ENCODE results near the gene NR0B1. TPM values are rescaled to one million over a fixed set of nuclear protein-coding genes. Genes with fewer than 3 reads are reported as not detected.

The NR0B1 gene
- total and polyA plus RNA-seq, 2 donors (not counting 1 experiment from before 2014, with no cell fraction given) = not detected

DNA sequence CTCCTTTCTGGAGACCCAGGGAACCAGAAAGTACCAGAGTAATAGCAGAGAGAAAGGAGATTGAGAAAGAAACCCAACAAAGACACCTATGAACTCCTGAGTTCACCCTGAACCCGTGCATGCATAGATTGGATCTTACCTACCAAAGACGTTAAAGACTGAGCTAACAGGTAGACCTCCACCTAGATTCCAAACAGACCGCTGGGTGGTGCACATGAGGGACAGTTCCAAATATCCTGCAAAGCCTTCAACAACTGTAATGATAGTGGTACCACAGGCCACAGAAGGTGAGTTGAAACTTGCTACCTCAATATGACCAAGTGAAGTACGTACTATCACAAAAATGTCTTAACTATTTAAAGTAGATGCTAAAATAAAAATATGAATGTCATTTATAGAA, 34.0 kb upstream of the NR0B1 start:
- Histone ChIP-seq H3K9me3 (ENCODE audit: control extremely low read depth in 1 of 3, control insufficient read depth in 2 of 3, insufficient read depth in 1 of 3, low read length in 2 of 3) (no peaks in the 10 kb centered on the region), H2AFZ (ENCODE audit: insufficient read depth, low read depth, low read length, poor library complexity, severe bottlenecking) (no peak overlapping the region), H3K4me1 (ENCODE audit: control insufficient read depth in 2 of 2, insufficient read depth in 2 of 2, low read length in 2 of 2) (no peaks in the 10 kb centered on the region), H3K36me3 (replicated peaks in 1 of 2; ENCODE audit: control extremely low read depth in 1 of 2, control insufficient read depth in 1 of 2, extremely low read depth in 1 of 2, insufficient read depth in 2 of 2, low read length in 1 of 2) (no peaks in the 10 kb centered on the region), H3K4me2 (replicated peaks; ENCODE audit: low read depth, low read length, poor library complexity, severe bottlenecking) (no peak overlapping the region), H4K20me1 (ENCODE audit: control insufficient read depth, insufficient read depth, low read length, poor library complexity, severe bottlenecking) (no peaks in the 10 kb centered on the region), H3K9ac (ENCODE audit: low read length) (no peak overlapping the region), H3K27ac (ENCODE audit: low read length in 2 of 2) (no peak overlapping the region), H3K79me2 (ENCODE audit: control insufficient read depth, insufficient read depth, low read length) (no peaks in the 10 kb centered on the region), H3K27me3 (replicated peaks in 1 of 4; ENCODE audit: control extremely low read depth in 1 of 4, control insufficient read depth in 3 of 4, insufficient read depth in 4 of 4, low read length in 3 of 4) (no peaks in the 10 kb centered on the region), H3K4me3 (ENCODE audit: control extremely low read depth in 1 of 5, extremely low read depth in 1 of 5, insufficient read depth in 1 of 5, low read depth in 2 of 5, low read length in 4 of 5) (no peak overlapping the region)
- no peak for DNase-seq
- WGBS (ENCODE audit: insufficient coverage) = no CpG with 5 or more reads among the region's 4 CpGs
- intact Hi-C loops (cut with micrococcal nuclease) = no loop called here
- ATAC-seq (ENCODE audit: low read depth) = no peak
- no peaks in the 10 kb centered on the region for H3K4me1 Mint-ChIP-seq
- ChIA-PET CTCF (no interaction called here), POLR2A (no interaction called here)
- H3K9me3 Mint-ChIP-seq (ENCODE audit: insufficient read depth) = no peaks in the 10 kb centered on the region
- no peak overlapping the region for H3K4me3 Mint-ChIP-seq
- no peak overlapping the region for H3K27ac Mint-ChIP-seq
- H3K27me3 Mint-ChIP-seq = peaks cover 3% of the 10 kb centered on the region
- TF ChIP-seq EZH2 (IDR thresholded peaks at IDR 0.05; ENCODE audit: borderline replicate concordance, insufficient read depth, low read depth, low read length, poor library complexity, severe bottlenecking) = no peak
- TF ChIP-seq, protein P1, sequence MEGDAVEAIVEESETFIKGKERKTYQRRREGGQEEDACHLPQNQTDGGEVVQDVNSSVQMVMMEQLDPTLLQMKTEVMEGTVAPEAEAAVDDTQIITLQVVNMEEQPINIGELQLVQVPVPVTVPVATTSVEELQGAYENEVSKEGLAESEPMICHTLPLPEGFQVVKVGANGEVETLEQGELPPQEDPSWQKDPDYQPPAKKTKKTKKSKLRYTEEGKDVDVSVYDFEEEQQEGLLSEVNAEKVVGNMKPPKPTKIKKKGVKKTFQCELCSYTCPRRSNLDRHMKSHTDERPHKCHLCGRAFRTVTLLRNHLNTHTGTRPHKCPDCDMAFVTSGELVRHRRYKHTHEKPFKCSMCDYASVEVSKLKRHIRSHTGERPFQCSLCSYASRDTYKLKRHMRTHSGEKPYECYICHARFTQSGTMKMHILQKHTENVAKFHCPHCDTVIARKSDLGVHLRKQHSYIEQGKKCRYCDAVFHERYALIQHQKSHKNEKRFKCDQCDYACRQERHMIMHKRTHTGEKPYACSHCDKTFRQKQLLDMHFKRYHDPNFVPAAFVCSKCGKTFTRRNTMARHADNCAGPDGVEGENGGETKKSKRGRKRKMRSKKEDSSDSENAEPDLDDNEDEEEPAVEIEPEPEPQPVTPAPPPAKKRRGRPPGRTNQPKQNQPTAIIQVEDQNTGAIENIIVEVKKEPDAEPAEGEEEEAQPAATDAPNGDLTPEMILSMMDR (IDR thresholded peaks at IDR 0.05) = no peak

DNA sequence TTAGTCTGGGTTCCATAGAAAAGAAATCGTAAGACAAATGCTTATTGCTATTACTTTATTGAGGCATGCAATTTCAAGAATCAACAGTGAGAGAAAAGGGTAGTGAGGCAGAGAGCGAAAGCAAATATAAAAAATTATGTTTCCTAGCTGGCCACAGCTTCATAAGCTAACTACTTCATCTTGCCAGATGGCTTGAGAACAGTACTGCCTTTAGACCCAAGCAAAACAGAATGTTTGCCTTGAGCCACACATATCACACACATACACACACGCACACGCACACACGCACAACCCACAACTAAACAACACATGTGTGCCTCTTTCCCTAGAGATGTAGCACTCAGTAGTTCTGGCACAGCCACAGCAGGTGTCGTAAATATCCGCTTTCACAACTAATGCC, 31.6 kb upstream of the NR0B1 start:
- H3K27me3 Mint-ChIP-seq = peaks cover 3% of the 10 kb centered on the region

More for the DNA sequence above, 31.6 kb upstream of the NR0B1 start:
- no peak overlapping the region for H3K4me3 Mint-ChIP-seq
- no peaks in the 10 kb centered on the region for H3K27me3 ChIP-seq (replicated peaks in 1 of 4; ENCODE audit: control extremely low read depth in 1 of 4, control insufficient read depth in 3 of 4, insufficient read depth in 4 of 4, low read length in 3 of 4)
- 100% methylated on average over 3 of the region's 7 CpGs for WGBS (ENCODE audit: insufficient coverage)
- H3K9ac ChIP-seq (ENCODE audit: low read length) = no peak overlapping the region
- ChIA-PET POLR2A (no interaction called here), CTCF (no interaction called here)
- no peaks in the 10 kb centered on the region for H3K4me1 ChIP-seq (ENCODE audit: control insufficient read depth in 2 of 2, insufficient read depth in 2 of 2, low read length in 2 of 2)
- no peaks in the 10 kb centered on the region for H3K9me3 ChIP-seq (ENCODE audit: control extremely low read depth in 1 of 3, control insufficient read depth in 2 of 3, insufficient read depth in 1 of 3, low read length in 2 of 3)
- no peak overlapping the region for H3K4me2 ChIP-seq (replicated peaks; ENCODE audit: low read depth, low read length, poor library complexity, severe bottlenecking)
- H3K27ac Mint-ChIP-seq = no peak overlapping the region
- no peak overlapping the region for H2AFZ ChIP-seq (ENCODE audit: insufficient read depth, low read depth, low read length, poor library complexity, severe bottlenecking)
- no peaks in the 10 kb centered on the region for H3K9me3 Mint-ChIP-seq (ENCODE audit: insufficient read depth)
- intact Hi-C loops (cut with micrococcal nuclease) = no loop called here
- no peaks in the 10 kb centered on the region for H4K20me1 ChIP-seq (ENCODE audit: control insufficient read depth, insufficient read depth, low read length, poor library complexity, severe bottlenecking)
- no peak overlapping the region for H3K27ac ChIP-seq (ENCODE audit: low read length in 2 of 2)
- ATAC-seq (ENCODE audit: low read depth) = no peak
- H3K4me1 Mint-ChIP-seq = no peaks in the 10 kb centered on the region
- no peaks in the 10 kb centered on the region for H3K36me3 ChIP-seq (replicated peaks in 1 of 2; ENCODE audit: control extremely low read depth in 1 of 2, control insufficient read depth in 1 of 2, extremely low read depth in 1 of 2, insufficient read depth in 2 of 2, low read length in 1 of 2)
- TF ChIP-seq EZH2 (IDR thresholded peaks at IDR 0.05; ENCODE audit: borderline replicate concordance, insufficient read depth, low read depth, low read length, poor library complexity, severe bottlenecking) = no peak
- TF ChIP-seq, protein P1 (IDR thresholded peaks at IDR 0.05) = no peak
- no peak overlapping the region for H3K4me3 ChIP-seq (ENCODE audit: control extremely low read depth in 1 of 5, extremely low read depth in 1 of 5, insufficient read depth in 1 of 5, low read depth in 2 of 5, low read length in 4 of 5)
- no peak for DNase-seq
- no peaks in the 10 kb centered on the region for H3K79me2 ChIP-seq (ENCODE audit: control insufficient read depth, insufficient read depth, low read length)

Data from B cell (primary cell).